GM23248 (cell line): ENCODE measurements around the gene MAP3K21. TPM values are rescaled to one million over a fixed set of nuclear protein-coding genes. Genes with fewer than 3 reads are reported as not detected.
A peak's percentile ranks its signal among the peaks of the same experiment; 100 is the strongest.

Experiments used
- DNase-seq: peaks from one replicate; pipeline ENCODE4 v3.0.0-alpha.2; 2015
- H2AFZ ChIP-seq: fragments of 200-600 bp; sonication (generic); 2 replicates; pipeline ENCODE4 v1.6.1; 2016; ENCODE audit warnings: antibody characterized with exemption
- H3F3A ChIP-seq: fragments of 200-600 bp; sonication (generic); 2 replicates; pipeline ENCODE4 v1.6.1; 2016; ENCODE audit warnings: mild to moderate bottlenecking, antibody characterized with exemption, mixed run types; ENCODE audit not compliant: insufficient read depth
- H3K27ac ChIP-seq: fragments of 200-600 bp; sonication (generic); 2 replicates; pipeline ENCODE4 v1.5.1; 2016; ENCODE audit warnings: mild to moderate bottlenecking
- H3K27me3 ChIP-seq: fragments of 200-600 bp; sonication (generic); replicated peaks from 2 replicates; pipeline ENCODE4 v1.6.1; 2016; ENCODE audit warnings: mild to moderate bottlenecking; ENCODE audit not compliant: insufficient read depth
- H3K36me3 ChIP-seq: fragments of 200-600 bp; sonication (generic); 2 replicates; pipeline ENCODE4 v1.6.1; 2016; ENCODE audit warnings: low read depth, mild to moderate bottlenecking
- H3K4me1 ChIP-seq: fragments of 200-600 bp; sonication (generic); 2 replicates; pipeline ENCODE4 v1.6.1; 2016; ENCODE audit warnings: mild to moderate bottlenecking; ENCODE audit not compliant: insufficient read depth
- H3K4me2 ChIP-seq: fragments of 200-600 bp; sonication (generic); one replicate; pipeline ENCODE4 v1.6.1; 2016; ENCODE audit warnings: mild to moderate bottlenecking; ENCODE audit not compliant: unreplicated experiment
- H3K4me3 ChIP-seq: fragments of 200-600 bp; sonication (generic); 2 replicates; pipeline ENCODE4 v1.5.1; 2016; ENCODE audit warnings: mild to moderate bottlenecking
- H3K79me2 ChIP-seq: fragments of 200-600 bp; sonication (generic); 2 replicates; pipeline ENCODE4 v1.6.1; 2016; ENCODE audit warnings: mild to moderate bottlenecking; ENCODE audit not compliant: insufficient read depth
- H3K9ac ChIP-seq: fragments of 200-600 bp; sonication (generic); 2 replicates; pipeline ENCODE4 v1.6.1; 2016; ENCODE audit warnings: mild to moderate bottlenecking
- H3K9me2 ChIP-seq: fragments of 200-600 bp; sonication (generic); 2 replicates; pipeline ENCODE4 v1.6.1; 2016; ENCODE audit warnings: mixed run types, mild to moderate bottlenecking, moderate library complexity; ENCODE audit not compliant: insufficient read depth
- H3K9me3 ChIP-seq: fragments of 200-600 bp; sonication (generic); one replicate; pipeline ENCODE4 v1.6.1; 2017; ENCODE audit warnings: low read depth
- H4K20me1 ChIP-seq: fragments of 200-600 bp; sonication (generic); 2 replicates; pipeline ENCODE4 v1.6.0; 2016; ENCODE audit not compliant: insufficient read depth
- EZH2 ChIP-seq: fragments of 200-600 bp; sonication (generic); IDR thresholded peaks from 2 replicates; pipeline ENCODE4 v1.6.1; 2018; ENCODE audit warnings: antibody characterized with exemption, mild to moderate bottlenecking; ENCODE audit not compliant: insufficient read depth, poor library complexity, severe bottlenecking
- EZH2phosphoT487 ChIP-seq: fragments of 200-600 bp; sonication (generic); IDR thresholded peaks from 2 replicates; pipeline ENCODE4 v1.6.1; 2018; ENCODE audit warnings: antibody characterized with exemption, moderate library complexity, mild to moderate bottlenecking, low read depth; ENCODE audit not compliant: insufficient read depth
- WGBS, 2 experiments: methylation state at CpG; one replicate each; pipeline ENCODE4 v1.1.6; 2015 to 2017; ENCODE audit warnings: low lambda C conversion rate in 2 of 2, low coverage in 1 of 2; ENCODE audit errors: missing lambda C conversion rate in 2 of 2; 5-methylcytosine and 5-hydroxymethylcytosine counted together
- in situ Hi-C: fragments of 300-500 bp; cut with MboI; formaldehyde crosslinking; loops from 2 replicates; pipeline ENCODE4 v1.15.0; 2020
- polyA plus RNA-seq: library from polyadenylated mRNA; unstranded; fragments of >200 nt; fragmentation: Nextera tagmentation; extraction: Ambion mirVana; gene quantifications from 2 replicates; pipeline ENCODE4 v1.2.1, GENCODE V29; 2016
- total RNA-seq: library from RNA; depleted of rRNA; stranded (reverse); fragments of >200 nt; shearing (Covaris generic); gene quantifications from 2 replicates; pipeline ENCODE4 v1.2.3, GENCODE V29; 2014

MAP3K21 gene
- total and polyA plus RNA-seq, 2 experiments from 2014 or later = 0.03 TPM; not detected in 1

DNA sequence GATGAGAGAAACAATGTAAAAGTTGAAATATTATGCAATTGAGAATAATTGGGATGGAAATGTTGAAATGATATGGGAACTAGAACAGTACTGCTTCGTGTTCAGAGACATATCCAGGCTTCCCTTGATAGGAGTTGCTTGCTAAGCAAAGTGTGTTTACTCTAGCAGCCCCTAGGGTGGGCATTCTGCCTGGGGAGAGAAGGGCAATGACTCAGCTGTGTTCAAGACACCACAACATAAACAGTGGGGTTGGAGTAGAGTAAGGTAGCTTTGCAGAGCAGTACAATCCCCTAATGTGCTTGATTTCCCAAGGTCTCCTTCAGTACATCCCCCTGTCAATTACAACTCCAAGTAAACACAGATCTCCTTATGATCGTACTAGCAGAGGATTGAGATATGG is 27.2 kb upstream of the MAP3K21 start:
- Histone ChIP-seq H3F3A (no peaks in the 10 kb centered on the region), H3K27me3 (no peaks in the 10 kb centered on the region), H3K4me2 (no peak overlapping the region), H4K20me1 (no peaks in the 10 kb centered on the region), H3K79me2 (peaks cover 8% of the 10 kb centered on the region; the same call in 1 of the 2 replicates), H3K4me1 (0 out of 2 replicates have a peak, but pooled peaks cover 4% of the 10 kb centered on the region), H2AFZ (no peak overlapping the region), H3K36me3 (no peaks in the 10 kb centered on the region), H3K27ac (no peak overlapping the region), H3K9me3 (no peaks in the 10 kb centered on the region), H3K4me3 (no peak overlapping the region), H3K9ac (no peak overlapping the region), H3K9me2 (no peaks in the 10 kb centered on the region)
- in situ Hi-C loops = no loop called here
- no peak for DNase-seq
- TF ChIP-seq EZH2phosphoT487 = no peak
- no peak for TF ChIP-seq EZH2
- WGBS, 2 experiments = 45 to 54% methylated on average over 2 of the region's 2 CpGs

GRCh38 chr1:233304489-233305102 is 22.9 kb upstream of the MAP3K21 start:
- TF ChIP-seq EZH2phosphoT487 (no peak), EZH2 (no peak)
- 0% methylated on average over 1 of the region's 1 CpG for WGBS, 2 experiments
- peak; percentile 60 for DNase-seq
- no peak overlapping the region for H3K27ac ChIP-seq
- no peaks in the 10 kb centered on the region for H3F3A ChIP-seq
- in situ Hi-C loops = no loop called here
- H3K4me2 ChIP-seq = no peak overlapping the region
- H3K4me1 ChIP-seq = no peaks in the 10 kb centered on the region
- no peaks in the 10 kb centered on the region for H3K27me3 ChIP-seq
- H3K79me2 ChIP-seq = no peaks in the 10 kb centered on the region
- H4K20me1 ChIP-seq = no peaks in the 10 kb centered on the region
- no peak overlapping the region for H3K4me3 ChIP-seq
- H3K9me2 ChIP-seq = no peaks in the 10 kb centered on the region
- H2AFZ ChIP-seq = peak overlapping the region; percentile 49; the same call in 1 of the 2 replicates
- no peak overlapping the region for H3K9ac ChIP-seq
- no peaks in the 10 kb centered on the region for H3K9me3 ChIP-seq
- H3K36me3 ChIP-seq = no peaks in the 10 kb centered on the region

GRCh38 chr1:233313434-233314155 is 13.9 kb upstream of the MAP3K21 start:
- Histone ChIP-seq H4K20me1 (no peaks in the 10 kb centered on the region), H3K9me2 (no peaks in the 10 kb centered on the region), H2AFZ (no peak overlapping the region), H3F3A (no peaks in the 10 kb centered on the region), H3K27me3 (no peaks in the 10 kb centered on the region), H3K79me2 (no peaks in the 10 kb centered on the region), H3K4me1 (no peaks in the 10 kb centered on the region), H3K27ac (no peak overlapping the region), H3K4me2 (no peak overlapping the region), H3K9ac (no peak overlapping the region), H3K36me3 (no peaks in the 10 kb centered on the region), H3K9me3 (no peaks in the 10 kb centered on the region), H3K4me3 (no peak overlapping the region)
- TF ChIP-seq EZH2 = no peak
- TF ChIP-seq EZH2phosphoT487 = no peak
- DNase-seq = no peak
- 63 to 69% methylated on average over 4 of the region's 4 CpGs for WGBS, 2 experiments
- in situ Hi-C loops = no loop called here

DNA sequence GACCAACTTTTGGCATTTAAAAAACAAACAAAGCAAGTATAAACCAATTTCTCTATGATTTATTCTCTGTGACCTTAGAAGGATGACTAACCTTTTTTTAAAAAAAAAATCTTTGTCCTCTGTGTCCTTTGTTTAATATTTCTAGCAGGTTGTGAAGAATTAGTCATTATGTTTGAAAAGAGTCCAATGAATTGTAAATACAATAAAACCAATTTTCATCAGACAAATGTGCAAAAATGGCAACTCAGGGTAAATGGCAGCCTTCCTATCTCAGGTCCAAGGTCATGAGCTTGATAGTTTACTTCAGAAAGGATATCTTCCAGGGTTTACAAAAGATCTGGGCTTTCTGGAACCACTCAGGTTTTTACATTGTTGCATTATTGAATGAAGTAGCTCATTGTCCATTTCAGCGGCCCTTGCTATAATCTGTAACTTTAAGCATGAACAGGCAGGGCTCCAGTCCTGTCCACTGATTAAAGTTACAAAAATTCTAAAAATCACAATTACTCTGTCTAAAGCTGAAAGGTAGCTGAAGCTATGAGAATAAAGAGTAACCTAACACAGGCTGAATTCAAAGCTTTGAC is 11.7 kb upstream of the MAP3K21 start:
- H3K4me3 ChIP-seq = no peak overlapping the region
- H3K79me2 ChIP-seq = no peaks in the 10 kb centered on the region
- no peak overlapping the region for H3K27ac ChIP-seq
- no peaks in the 10 kb centered on the region for H4K20me1 ChIP-seq
- TF ChIP-seq EZH2 (no peak), EZH2phosphoT487 (no peak)
- no peaks in the 10 kb centered on the region for H3K9me2 ChIP-seq
- no peaks in the 10 kb centered on the region for H3F3A ChIP-seq
- in situ Hi-C loops = no loop called here
- no peaks in the 10 kb centered on the region for H3K36me3 ChIP-seq
- no peak overlapping the region for H3K9ac ChIP-seq
- H3K4me2 ChIP-seq = no peak overlapping the region
- no peak for DNase-seq
- no peak overlapping the region for H2AFZ ChIP-seq
- no peaks in the 10 kb centered on the region for H3K27me3 ChIP-seq
- 94 to 95% methylated on average over 1 of the region's 1 CpG for WGBS, 2 experiments
- no peaks in the 10 kb centered on the region for H3K4me1 ChIP-seq
- no peaks in the 10 kb centered on the region for H3K9me3 ChIP-seq
